ENCODE data around the gene MEF2C. TPM values are rescaled to one million over a fixed set of nuclear protein-coding genes. Genes with fewer than 3 reads are reported as not detected.

Gene MEF2C
- total RNA-seq, 1 donor from 2014 or later = 29.6 TPM

- no peaks in the 10 kb centered on the region for H3K36me3 Mint-ChIP-seq (ENCODE audit: low read depth)
- no peaks in the 10 kb centered on the region for H3K4me1 Mint-ChIP-seq (ENCODE audit: low read depth)
- no peaks in the 10 kb centered on the region for H3K27me3 Mint-ChIP-seq (ENCODE audit: low read depth)
- H3K4me3 Mint-ChIP-seq (ENCODE audit: unreplicated experiment) = no peak overlapping the region
- no peaks in the 10 kb centered on the region for H3K9me3 Mint-ChIP-seq (ENCODE audit: low read depth)
- H3K27ac Mint-ChIP-seq (ENCODE audit: unreplicated experiment) = no peak overlapping the region
- DNase-seq (ENCODE audit: low spot score) = no peak
- no peak for TF ChIP-seq CTCF (IDR thresholded peaks at IDR 0.05)
These were observed 16.2 kb upstream of the MEF2C start for GRCh38 chr5:88899096-88899737.

GRCh38 chr5:88897748-88898147, 14.8 kb upstream of the MEF2C start:
- Mint-ChIP-seq H3K4me1 (ENCODE audit: low read depth) (no peaks in the 10 kb centered on the region), H3K9me3 (ENCODE audit: low read depth) (no peaks in the 10 kb centered on the region), H3K36me3 (ENCODE audit: low read depth) (no peaks in the 10 kb centered on the region), H3K27me3 (ENCODE audit: low read depth) (no peaks in the 10 kb centered on the region), H3K4me3 (ENCODE audit: unreplicated experiment) (no peak overlapping the region), H3K27ac (ENCODE audit: unreplicated experiment) (no peak overlapping the region)
- no peak for TF ChIP-seq CTCF (IDR thresholded peaks at IDR 0.05)
- no peak for DNase-seq (ENCODE audit: low spot score)

- no peaks in the 10 kb centered on the region for H3K27me3 Mint-ChIP-seq (ENCODE audit: low read depth)
- H3K9me3 Mint-ChIP-seq (ENCODE audit: low read depth) = no peaks in the 10 kb centered on the region
These were observed 12.9 kb upstream of the MEF2C start for GRCh38 chr5:88895681-88896501.

GRCh38 chr5:88892669-88893068, 9.7 kb upstream of the MEF2C start:
- H3K9me3 Mint-ChIP-seq (ENCODE audit: low read depth) = no peaks in the 10 kb centered on the region
- H3K4me3 Mint-ChIP-seq (ENCODE audit: unreplicated experiment) = no peak overlapping the region
- no peak for DNase-seq (ENCODE audit: low spot score)
- no peaks in the 10 kb centered on the region for H3K27me3 Mint-ChIP-seq (ENCODE audit: low read depth)
- no peak overlapping the region for H3K27ac Mint-ChIP-seq (ENCODE audit: unreplicated experiment)
- H3K36me3 Mint-ChIP-seq (ENCODE audit: low read depth) = no peaks in the 10 kb centered on the region
- no peak for TF ChIP-seq CTCF (IDR thresholded peaks at IDR 0.05)
- H3K4me1 Mint-ChIP-seq (ENCODE audit: low read depth) = peaks cover 13% of the 10 kb centered on the region

More at GRCh38 chr5:88895681-88896501, 12.9 kb upstream of the MEF2C start:
- TF ChIP-seq CTCF (IDR thresholded peaks at IDR 0.05) = no peak
- Mint-ChIP-seq H3K4me1 (ENCODE audit: low read depth) (no peaks in the 10 kb centered on the region), H3K36me3 (ENCODE audit: low read depth) (no peaks in the 10 kb centered on the region), H3K4me3 (ENCODE audit: unreplicated experiment) (no peak overlapping the region), H3K27ac (ENCODE audit: unreplicated experiment) (no peak overlapping the region)
- no peak for DNase-seq (ENCODE audit: low spot score)

GRCh38 chr5:88890070-88890781, 7.2 kb upstream of the MEF2C start:
- H3K9me3 Mint-ChIP-seq (ENCODE audit: low read depth) = no peaks in the 10 kb centered on the region
- H3K36me3 Mint-ChIP-seq (ENCODE audit: low read depth) = no peaks in the 10 kb centered on the region
- no peaks in the 10 kb centered on the region for H3K27me3 Mint-ChIP-seq (ENCODE audit: low read depth)
- no peak for DNase-seq (ENCODE audit: low spot score)
- H3K27ac Mint-ChIP-seq (ENCODE audit: unreplicated experiment) = no peak overlapping the region
- H3K4me3 Mint-ChIP-seq (ENCODE audit: unreplicated experiment) = peak overlapping the region; percentile 89
- H3K4me1 Mint-ChIP-seq (ENCODE audit: low read depth) = peaks cover 13% of the 10 kb centered on the region
- TF ChIP-seq CTCF (IDR thresholded peaks at IDR 0.05) = no peak

Measured in chondrocyte (in vitro differentiated cells).